Fibroblast of skin of scalp (primary cell): ENCODE data around the gene ISG15.
"Not testable (repeated sequence)": the region's sequence is repeated elsewhere in the genome, so short reads cannot be mapped to it uniquely, and the experiment has no call there.

Experiments used
- DNase-seq: peaks from one replicate; pipeline ENCODE4 v3.0.0-alpha.2; 2013

The ISG15 gene

DNA sequence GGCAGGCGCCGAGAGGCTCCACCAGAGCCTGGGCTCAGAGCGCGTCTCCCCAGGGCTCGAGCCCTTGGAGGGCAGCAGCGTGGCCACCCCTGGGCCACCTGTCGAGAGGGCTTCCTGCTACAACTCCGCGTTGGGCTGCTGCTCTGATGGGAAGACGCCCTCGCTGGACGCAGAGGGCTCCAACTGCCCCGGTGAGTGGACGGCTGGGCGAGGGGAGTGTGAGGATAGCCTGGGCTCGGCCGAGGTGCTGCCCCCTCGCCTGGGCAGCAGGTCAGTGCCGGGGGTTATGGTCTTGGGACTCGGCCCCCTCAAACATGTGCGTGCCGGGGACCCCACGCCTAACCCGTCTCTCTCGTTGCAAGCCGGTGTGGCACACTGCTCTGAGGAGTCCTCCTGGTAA lies 33.5 kb downstream of the ISG15 start:
- no peak for DNase-seq

DNA sequence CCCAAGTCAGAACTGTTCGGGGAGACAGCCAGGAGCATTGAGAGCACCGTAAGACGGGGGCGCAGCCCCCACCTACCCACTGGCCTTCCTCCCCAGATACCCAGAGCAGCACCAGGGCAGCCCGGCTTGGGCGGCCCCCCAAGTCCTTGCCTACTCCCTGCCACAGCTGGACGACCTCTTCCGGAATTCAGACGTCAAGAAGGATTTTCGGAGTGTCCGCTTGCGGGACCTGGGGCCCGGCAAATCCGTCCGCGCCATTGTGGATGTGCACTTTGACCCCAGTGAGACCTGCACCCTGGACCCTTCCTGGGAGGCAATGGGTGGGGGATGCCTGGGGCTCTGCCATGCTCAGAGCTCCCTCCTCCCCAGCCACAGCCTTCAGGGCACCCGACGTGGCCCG lies 34.1 kb downstream of the ISG15 start:
- DNase-seq = no peak

DNA sequence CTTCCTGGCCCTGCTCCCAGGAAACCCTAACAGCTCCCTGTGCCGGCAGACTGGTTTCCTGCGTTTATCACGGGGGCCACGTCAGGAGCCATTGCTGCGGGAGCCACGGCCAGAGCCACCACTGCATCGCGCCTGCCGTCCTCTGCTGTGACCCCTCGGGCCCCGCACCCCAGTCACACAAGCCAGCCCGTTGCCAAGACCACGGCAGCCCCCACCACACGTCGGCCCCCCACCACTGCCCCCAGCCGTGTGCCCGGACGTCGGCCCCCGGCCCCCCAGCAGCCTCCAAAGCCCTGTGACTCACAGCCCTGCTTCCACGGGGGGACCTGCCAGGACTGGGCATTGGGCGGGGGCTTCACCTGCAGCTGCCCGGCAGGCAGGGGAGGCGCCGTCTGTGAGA lies 34.7 kb downstream of the ISG15 start:
- no peak for DNase-seq

- DNase-seq = no peak
Measured at GRCh38 chr1:1048765-1049164, 35.5 kb downstream of the ISG15 start.

DNA sequence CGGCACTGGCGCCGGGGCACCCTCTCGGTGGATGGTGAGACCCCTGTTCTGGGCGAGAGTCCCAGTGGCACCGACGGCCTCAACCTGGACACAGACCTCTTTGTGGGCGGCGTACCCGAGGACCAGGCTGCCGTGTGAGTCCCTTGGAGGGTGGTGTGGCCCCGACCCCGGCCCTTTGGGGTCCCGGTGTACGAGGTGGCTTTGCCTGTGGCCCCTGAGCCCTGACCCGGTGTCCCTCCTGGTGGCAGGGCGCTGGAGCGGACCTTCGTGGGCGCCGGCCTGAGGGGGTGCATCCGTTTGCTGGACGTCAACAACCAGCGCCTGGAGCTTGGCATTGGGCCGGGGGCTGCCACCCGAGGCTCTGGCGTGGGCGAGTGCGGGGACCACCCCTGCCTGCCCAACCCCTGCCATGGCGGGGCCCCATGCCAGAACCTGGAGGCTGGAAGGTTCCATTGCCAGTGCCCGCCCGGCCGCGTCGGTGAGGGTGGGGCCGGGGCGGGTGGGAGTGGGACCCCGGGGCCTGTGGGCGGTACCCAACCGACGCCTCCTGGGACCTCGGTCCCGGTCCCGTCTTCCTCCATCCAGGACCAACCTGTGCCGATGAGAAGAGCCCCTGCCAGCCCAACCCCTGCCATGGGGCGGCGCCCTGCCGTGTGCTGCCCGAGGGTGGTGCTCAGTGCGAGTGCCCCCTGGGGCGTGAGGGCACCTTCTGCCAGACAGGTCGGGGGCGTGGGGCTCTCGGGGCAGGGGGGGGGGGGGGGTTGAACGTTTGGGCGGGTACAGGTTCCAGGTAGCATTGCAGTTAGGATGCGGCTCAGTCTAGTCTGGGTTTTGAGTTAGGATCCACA lies 36.2 kb downstream of the ISG15 start:
- no peak for DNase-seq

GRCh38 chr1:1050577-1051052 lies 37.3 kb downstream of the ISG15 start:
- no peak for DNase-seq

- DNase-seq = no peak
Measured at GRCh38 chr1:1051127-1051810, 38.0 kb downstream of the ISG15 start.

DNA sequence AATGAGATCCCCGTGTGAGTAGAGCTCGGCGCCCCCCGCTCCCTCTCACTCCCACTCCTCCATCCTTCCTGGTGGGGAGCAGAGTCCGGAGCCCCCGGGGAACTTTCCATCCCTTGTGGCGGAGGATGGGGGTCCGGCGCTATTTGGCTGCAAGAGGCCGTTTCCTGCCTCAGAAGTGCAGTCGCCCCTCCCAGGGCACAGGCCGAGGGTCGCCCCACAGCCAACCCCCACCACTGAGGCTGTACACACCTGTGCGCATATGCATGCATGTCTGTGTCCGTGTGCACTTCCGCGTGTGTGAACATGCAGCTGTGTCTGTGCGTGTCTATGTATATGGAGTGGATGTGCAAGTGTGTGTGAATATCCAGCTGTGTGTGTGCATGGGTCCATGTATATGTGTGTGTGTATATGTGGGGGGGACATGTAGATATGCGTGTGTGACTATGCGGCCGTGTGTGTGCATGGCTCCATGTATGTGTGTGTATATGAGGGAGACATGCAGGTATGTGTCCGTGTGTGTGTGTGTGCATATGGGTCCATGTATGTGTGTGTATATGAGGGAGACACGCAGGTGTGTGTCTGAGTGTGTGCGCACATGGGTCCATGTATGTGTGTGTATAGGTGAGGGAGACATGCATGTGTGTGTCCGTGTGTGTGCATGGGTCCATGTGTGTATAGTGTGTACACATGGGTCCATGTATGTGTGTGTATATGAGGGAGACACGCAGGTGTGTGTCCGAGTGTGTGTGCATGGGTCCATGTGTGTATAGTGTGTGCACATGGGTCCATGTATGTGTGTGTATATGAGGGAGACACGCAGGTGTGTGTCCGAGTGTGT lies 38.9 kb downstream of the ISG15 start:
- no peak for DNase-seq

DNA sequence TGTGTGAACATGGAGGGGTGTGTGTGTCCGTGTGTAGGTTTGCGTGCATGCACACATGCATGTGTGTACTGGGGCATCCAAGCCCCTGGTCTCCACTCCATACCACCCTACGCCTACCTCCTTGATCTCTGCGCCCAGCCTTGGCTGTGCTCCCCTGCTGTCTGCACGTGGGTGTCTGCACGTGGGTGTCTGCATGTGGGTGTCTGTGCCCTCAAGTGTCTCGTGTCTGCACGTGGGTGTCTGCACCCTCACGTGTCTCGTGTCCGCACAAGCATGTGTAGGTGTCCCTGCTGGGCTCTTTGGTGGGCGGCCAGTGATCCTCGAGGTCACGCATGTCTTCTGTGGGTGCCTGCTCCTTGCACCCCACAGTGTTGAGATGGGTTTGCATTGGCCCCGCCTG lies 39.7 kb downstream of the ISG15 start:
- no peak for DNase-seq

GRCh38 chr1:1053682-1054081 lies 40.4 kb downstream of the ISG15 start:
- DNase-seq = no peak

DNA sequence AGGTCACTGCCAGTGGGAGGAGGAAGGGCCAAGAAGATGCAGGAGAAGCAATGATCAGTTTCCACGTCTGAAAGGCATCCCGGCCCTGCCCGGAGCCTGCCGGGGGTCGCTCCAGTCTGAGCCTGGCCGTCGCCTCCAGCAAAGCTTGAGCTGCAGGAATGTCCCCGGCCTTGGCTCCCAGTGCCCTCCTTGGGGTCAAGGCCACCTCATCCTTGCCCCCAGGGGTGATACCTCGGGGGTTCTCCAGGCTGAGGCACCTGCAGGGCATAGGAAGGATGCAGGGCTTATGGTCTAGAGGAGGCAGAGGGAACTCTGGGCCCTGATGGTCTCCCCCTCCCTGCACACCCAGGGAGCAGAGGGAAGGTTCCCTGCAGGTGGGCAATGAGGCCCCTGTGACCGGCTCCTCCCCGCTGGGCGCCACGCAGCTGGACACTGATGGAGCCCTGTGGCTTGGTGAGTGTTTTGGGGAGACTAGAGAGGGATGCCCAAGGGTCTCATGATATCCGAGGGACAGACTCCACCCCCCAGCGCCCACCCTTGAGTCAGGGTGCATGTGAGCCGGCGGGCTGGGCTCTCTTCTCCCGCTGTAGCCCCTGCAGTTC lies 40.9 kb downstream of the ISG15 start:
- no peak for DNase-seq

DNA sequence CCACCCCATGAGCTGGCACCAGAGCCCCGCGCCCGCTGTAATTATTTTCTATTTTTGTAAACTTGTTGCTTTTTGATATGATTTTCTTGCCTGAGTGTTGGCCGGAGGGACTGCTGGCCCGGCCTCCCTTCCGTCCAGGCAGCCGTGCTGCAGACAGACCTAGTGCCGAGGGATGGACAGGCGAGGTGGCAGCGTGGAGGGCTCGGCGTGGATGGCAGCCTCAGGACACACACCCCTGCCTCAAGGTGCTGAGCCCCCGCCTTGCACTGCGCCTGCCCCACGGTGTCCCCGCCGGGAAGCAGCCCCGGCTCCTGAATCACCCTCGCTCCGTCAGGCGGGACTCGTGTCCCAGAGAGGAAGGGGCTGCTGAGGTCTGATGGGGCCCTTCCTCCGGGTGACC lies 41.7 kb downstream of the ISG15 start:
- DNase-seq = no peak

DNA sequence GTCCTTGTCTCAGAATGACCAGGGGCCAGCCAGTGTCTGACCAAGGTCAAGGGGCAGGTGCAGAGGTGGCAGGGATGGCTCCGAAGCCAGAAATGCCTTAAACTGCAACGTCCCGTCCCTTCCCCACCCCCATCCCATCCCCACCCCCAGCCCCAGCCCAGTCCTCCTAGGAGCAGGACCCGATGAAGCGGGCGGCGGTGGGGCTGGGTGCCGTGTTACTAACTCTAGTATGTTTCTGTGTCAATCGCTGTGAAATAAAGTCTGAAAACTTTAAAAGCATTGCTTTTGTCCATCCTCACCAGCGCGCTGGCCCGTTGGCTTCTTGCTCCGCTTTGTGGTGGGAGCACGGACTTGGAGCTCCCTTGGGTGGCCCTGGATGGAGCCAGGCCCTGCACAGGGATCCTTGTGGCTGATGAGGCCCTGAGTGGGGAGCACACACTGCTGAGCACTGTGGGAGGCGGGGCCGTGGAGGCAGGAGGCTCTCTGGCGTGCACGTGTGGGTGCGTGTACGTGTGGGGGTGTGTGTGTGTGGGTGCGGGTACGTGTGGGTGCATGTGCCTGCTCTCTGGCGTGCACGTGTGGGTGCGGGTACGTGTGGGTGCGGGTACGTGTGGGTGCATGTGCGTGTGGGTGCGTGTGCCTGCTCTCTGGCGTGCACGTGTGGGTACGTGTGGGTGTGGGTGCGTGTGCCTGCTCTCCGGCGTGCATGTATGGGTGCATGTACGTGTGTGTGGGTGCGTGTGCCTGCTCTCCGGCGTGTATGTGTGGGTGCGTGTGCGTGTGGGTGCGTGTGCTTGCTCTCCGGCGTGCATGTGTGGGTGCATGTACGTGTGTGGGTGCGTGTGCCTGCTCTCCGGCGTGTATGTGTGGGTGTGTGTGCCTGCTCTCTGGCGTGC lies 42.8 kb downstream of the ISG15 start:
- DNase-seq = no peak

DNA sequence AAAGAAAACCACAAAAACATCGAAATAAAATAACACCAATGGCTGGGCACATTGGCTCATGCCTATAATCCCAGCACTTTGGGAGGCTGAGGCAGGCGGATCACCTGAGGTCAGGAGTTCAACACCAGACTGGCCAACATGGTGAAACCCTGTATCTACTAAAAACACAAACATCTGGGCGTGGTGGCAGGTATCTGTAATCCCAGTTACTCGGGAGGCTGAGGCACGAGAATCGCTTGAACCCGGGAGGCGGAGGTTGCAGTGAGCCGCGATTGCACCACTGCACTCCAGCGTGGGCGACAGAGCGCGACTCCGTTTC lies 44.4 kb downstream of the ISG15 start:
- not testable (repeated sequence) for DNase-seq

DNA sequence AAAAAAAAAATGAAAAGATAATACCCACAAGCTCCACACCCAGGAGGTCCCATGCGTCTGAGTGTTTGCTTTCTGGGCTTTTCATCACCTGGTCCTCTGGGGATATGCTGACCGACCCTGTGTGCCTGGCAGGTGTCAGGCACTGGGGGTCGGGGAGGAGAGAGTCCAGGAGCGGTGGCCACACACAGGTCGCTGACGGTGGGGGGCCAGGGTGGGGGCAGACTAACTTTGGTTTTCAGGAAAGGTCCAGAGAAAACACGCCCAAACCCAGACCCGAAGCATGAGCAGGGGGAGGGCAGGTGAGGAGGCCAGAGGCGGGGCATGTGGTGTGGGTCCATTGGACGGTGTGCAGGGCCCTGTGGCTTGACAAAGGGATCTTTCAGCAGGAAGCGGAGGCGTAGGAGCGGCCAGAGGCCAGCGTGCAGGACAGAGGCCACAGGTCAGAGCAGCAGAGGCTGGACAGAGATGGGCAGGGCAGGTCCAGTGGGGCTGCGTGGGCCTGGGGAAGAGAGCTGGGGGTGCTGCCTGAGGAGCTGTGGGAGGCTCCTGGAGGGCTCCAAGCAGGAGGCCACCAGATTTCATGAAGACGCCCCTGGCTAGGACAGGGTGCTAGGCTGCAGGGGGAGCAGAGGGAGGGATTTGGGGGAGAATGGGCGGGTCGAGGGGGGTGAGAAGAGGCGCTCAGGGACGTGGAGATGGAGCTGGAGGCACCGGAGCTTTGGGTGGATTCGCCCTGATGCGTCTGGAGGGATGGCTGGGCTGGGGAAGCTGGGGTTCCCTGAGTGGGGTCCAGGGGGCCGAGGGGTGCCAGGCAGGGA lies 45.0 kb downstream of the ISG15 start:
- DNase-seq = no peak

GRCh38 chr1:1058921-1059493 lies 45.7 kb downstream of the ISG15 start:
- DNase-seq = no peak

DNA sequence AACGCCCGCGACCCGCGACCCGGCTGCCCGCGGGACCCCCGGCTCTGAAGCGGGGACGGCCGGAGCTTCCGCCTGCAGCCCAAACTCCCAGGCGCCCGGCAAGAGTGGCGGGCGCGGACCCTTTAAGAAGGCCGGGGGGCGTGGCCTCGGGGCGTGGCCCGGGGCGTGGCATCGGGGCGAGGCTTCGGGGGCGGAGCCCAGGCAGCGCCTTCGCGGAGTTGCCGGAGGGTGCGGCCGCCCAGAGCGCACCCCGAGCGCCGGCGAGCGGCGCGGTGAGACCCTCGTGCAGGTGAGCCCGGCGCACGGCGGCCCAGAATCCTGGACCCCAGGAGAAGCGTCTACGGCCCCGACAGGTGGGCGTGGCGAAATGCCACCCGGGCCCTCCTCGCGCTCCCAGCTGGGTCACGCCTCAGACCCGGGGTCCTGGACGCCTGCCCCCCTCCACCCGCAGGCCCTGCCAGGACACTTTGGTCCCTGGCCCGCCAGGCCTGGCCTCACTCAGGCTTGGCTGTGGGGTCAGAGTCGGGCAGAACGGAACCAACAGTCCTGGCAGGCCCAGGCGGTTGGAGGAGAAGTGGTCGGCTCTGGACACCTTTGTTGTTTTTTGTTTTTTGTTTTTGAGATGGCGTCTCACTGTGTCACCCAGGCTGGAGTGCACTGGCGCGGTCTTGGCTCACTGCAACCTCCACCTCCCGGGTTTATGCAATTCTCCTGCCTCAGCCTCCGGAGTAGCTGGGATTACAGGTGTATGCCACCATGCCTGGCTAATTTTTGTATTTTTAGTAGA lies 46.4 kb downstream of the ISG15 start:
- DNase-seq = peak; percentile 77

DNA sequence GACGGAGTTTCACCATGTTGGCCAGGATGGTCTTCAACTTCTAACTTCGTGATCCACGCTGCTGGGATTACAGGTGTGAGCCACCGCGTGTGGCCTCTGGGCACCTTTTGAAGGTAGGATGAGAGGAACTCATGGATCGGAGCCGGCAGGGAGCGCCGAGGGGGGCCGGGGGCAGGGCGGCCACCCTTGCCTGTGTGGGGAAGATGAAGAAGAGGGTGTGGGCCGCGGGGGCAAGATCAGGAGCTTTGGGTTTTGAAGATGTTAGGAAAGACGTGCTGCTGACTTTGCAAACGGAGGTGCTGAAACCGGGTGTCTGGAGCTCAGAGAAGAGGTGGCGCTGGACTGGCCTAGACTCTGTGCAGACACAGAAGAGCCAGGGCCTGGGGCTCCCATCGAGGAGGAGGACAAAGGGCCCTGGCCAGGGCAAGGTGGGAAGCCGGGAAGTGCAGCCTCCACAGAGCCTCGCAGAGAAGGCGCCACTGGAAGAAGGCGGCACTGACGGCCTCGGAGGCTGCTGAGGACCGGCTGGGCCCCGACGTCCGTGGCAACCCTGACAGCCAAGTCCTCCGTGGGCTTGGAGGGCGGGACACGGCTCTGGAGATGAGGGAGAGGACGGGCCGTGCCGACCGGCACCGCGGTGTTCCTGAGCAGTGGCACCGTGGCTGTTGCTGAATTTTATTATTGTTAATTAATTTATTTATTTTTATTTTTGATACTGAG lies 47.1 kb downstream of the ISG15 start:
- DNase-seq = no peak
